GM18861 (cell line): ENCODE measurements around the gene UPK3A.

Experiments
- ATAC-seq: cut with Tn5 transposase; IDR thresholded peaks from one replicate; pipeline ENCODE4 v1.9.1; 2021; ENCODE audit not compliant: unreplicated experiment

UPK3A gene

GRCh38 chr22:45308391-45308956, 23.7 kb downstream of the UPK3A start:
- no peak for ATAC-seq

- no peak for ATAC-seq
Measured at GRCh38 chr22:45308957-45309421, 24.2 kb downstream of the UPK3A start.

DNA sequence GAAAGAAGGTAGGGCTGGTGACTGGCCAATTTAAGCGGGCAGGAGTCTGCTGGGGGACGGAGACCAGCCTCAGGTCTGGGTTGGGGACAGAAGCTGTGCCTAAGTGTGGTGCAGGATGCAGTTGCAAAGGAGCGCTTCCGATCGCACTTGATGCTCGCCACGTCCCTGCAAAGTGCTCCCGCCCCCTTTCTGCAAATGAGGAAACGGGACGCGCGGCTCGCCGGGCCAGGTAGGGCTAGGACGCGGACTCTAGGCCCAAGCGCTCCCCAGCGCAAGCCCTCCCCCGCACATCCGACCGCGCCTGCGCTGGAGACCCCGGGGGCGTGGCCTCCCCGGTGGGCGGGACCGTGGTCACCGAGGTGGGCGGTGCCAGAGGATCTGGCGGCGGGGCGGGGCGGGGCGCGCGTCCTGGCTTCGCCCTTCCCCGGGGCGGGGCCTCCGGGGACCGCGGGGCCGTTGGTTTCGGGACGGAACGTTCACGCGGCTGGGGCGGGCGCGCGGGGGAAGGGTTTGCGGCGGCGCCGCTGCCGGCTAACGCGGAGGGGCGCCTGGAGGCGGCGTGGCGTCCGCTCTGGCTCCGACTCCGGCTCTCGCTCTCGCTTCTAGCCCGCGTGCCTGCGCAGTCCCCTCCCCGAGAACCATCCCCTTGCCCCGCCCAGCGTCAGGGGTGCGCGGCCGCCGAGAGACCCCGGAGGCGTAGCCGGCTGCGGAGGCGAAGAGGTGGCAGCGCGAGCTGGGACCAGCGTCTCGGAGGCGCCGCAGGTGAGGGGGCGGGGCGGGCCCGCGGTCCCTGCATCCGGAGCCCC, 24.9 kb downstream of the UPK3A start, which contains the start of gene FAM118A:
TSS of gene FAM118A (plus strand) at position 513 of the 806 bp plus-strand sequence. CDS start 12,446 bp downstream, outside the sequence.
- peak; percentile 61 for ATAC-seq

DNA sequence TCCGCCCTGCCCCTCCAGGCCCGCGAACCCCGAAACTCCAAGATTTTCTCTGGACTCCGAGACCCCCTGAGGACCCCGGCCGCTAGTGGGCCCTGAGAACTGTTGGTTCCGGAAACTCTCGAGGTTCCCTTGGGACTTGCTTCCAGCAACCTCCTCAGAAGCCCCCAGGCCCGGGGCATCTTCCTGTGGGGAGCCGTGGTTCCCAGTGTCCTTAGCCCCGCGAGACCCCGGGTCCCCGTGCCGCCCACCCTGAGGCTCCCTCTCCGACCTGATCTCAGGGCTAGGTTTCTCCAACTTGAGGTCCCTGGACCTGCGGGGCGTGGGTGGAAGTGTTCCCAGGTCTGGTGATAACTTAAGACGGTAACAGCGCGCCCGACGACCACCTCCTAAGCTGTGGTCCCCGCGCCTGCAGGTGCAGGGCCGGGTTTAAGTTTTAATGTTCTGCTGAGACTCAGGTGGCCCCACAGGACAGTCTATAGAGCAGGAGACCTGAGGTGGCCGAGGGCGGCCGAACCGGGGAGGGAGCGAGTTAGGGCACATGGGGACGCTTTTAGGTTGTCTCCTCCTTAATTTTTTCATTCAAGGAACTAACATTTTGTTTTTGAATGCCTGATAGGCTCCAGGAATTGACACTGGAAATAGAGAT, 25.7 kb downstream of the UPK3A start:
- ATAC-seq: no peak

- ATAC-seq: no peak
Measured at GRCh38 chr22:45310977-45311531, 26.3 kb downstream of the UPK3A start.

DNA sequence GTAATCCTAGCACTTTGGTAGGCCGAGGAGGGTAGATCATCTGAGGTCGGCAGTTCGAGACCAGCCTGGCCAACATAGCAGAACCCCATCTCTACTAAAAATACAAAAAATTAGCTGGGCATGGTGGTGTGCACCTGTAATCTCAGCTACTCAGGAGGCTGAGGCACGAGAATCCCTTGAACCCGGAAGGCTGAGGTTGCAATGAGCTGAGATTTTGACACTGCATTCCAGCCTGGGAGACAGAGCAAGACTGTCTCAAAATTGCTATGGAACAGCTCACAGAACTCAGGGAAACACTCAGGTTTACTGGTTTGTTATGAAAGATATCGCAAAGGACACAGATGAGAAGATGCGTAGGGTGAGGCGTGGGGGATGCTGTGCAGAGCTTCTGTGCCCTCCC, 27.7 kb downstream of the UPK3A start:
- ATAC-seq: no peak

DNA sequence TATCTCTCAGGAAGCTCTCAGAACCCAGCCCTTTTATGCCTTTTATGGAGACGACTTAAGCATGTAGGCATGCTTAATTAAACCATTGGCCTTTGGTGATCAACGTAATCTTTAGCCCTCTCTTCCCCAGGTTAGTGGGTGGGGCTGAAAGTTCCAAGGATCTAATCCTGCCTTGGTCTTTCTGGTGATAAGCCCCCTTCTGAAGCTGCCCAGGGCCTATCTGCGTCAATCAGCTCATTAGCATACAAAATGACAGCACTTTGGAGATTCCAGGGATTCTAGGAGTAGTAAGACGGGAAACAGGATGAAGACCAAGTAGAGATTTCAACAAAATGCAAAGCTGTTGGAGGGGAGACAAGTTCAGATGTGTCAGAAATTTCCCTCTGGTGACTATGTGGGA, 28.1 kb downstream of the UPK3A start:
- no peak for ATAC-seq

DNA sequence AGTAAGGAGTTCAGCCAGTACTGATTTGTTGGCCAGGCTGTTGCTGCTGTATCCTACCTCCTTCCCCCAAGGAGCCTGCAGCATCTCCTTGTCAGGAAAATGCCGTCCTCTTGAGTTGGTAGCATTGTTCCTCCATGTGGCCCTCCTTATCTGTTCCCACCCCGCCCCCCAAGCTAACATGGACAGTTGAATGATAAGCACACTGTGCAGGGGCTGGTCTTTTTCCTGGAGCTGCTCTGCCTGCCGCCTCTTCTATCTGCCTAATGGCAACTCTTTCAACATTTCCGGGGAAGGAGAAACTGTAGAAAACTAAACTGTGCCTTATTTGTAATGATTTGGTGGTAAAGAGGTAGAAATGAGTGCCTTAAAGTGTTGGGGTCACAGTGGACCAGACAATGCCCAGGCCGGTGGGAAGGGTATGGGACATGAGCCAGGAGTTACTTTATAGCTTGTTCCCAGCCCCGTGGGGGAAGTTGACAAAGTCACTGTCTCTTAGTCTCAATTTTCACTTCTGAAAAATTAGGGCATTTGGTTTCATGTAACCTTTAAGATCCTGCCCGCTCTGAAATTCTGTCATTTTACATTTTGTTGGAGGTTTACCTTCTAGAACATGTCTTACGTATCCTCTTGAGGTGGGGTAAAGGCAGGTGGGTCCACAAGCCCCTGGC, 29.4 kb downstream of the UPK3A start:
- no peak for ATAC-seq

GRCh38 chr22:45314786-45315185, 30.0 kb downstream of the UPK3A start:
- ATAC-seq: no peak

GRCh38 chr22:45316796-45317526, 32.2 kb downstream of the UPK3A start:
- no peak for ATAC-seq

- ATAC-seq: no peak
Measured at GRCh38 chr22:45317551-45318167, 32.9 kb downstream of the UPK3A start.

- ATAC-seq: peak; percentile 59
Measured at GRCh38 chr22:45318168-45318557, 33.4 kb downstream of the UPK3A start.

DNA sequence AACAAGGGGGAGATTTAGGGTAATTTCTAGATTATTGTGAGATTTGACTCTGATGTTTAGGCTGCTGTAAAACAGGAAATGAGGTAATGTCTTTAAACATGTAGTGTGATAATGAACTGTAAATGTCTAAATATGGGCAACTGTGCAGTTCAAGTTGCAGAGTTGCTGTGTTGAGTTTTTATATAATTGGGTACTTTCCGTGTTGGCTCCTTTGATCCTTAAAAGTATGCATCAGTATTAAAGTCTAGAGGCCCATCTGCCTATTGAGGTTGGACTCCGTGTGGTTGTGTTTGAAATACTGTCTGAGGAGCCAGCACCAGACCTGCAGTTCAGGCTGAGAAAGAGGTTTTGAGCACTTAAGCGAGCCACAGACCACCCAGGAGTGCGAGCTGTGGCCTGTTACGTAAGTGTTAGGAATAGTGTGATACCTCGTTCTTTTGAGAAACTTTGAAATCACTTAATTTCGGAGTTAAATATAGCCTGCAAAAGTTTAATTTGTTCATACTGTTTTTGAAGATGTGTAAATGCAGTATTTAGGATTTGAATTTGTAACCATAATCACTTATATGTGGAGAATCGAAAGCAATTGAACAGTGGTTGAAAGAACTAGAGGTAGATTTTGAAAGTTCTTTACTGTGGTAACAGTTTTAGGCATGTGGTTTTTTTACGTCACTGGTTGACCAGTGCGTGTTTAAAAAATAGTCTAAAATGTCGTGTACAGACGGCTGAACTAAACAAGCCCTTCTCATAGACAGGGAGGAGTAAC, 34.0 kb downstream of the UPK3A start:
- ATAC-seq: peak; percentile 31

- no peak for ATAC-seq
Measured at GRCh38 chr22:45319324-45319685, 34.6 kb downstream of the UPK3A start.

DNA sequence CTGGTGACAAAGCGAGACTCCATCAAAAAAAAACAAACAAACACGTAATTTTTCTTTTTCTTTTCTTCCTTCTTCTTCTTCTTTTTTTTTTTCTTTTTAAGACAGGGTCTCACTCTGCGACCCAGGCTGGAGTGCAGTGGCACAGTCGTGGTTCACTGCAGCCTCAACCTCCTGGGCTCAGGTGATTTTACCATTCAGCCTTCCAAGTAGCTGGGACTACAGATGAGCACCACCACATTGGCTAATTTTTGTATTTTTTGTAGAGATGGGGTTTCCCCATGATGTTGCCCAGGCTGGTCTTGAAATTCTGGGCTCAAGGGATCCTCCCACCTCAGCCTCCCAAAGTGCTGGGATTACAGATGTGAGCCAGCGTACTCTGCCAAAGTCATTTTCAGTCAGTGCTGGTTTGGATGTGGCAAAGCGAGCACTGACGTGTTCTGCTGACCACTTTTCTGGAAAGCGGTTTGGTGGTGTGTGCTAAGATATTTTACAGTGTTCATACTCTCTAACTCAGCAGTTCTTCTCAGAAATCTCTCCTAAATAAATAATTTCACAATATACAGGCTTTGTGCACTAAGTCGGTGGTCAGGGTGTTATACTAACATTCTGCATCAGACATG, 35.7 kb downstream of the UPK3A start:
- no peak for ATAC-seq

DNA sequence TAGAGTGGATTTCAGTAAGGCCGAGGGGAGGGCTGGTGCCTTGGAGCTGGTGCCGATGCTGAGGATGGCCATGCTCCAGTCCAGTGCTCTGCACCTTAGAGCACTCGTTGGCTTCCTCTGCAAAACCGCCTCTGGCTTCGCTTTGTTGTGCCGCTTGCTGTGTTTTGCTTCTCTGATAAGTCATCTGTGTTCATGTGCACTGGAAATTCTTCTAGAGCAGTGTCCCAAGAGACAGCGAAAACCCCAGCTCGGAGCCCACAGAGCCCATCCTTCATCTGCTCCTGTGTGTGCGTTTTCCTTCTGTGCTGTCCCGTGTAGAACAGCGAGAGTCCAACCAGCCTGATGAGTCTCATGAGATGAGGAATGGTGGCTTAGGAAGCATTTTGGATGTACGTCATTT, 37.1 kb downstream of the UPK3A start:
- ATAC-seq: no peak

DNA sequence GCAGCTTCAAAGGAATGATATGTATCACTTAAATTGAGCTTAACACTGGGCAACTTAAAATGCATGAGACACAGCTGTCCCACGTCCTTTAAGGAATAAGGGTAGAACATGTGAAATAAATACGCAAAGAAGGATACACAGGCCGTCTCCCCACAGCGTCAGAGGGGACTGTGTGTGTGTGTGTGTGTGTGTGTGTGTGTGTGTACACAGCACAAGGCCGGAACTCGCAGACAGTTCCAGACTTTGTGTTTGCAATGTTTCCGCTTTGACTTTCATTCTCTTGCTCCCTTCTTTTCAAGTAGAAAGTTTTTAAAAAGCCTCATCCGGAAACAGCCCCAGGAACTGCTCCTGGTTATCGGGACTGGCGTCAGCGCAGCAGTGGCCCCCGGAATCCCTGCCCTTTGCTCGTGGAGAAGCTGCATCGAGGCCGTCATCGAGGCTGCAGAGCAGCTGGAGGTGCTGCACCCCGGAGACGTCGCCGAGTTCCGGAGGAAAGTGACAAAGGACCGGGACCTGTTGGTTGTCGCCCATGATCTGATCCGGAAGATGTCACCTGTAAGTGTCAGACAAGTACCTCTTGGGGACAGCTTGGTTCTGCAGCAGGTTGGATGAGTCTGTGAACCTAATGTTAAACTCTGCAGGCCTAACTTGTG, 38.2 kb downstream of the UPK3A start:
- no peak for ATAC-seq

DNA sequence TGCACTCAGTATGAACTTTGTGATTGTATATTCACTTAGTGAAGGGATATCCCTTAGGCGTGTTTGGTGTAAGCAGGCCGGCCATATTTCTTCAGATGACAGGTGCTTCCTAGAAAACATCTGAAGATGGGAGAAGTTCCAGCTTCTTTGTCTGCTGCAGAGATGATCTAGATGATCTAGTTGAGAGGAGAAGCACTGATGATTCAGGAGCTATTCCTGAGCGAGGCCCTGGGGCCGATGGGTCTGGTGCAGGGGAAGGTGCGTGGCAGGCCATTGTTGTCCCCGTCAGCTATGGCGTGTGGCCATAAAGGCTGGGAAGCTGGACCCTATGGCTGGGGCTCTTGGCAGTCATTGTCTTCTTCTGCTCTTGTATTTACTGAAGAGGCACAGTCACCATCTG, 38.9 kb downstream of the UPK3A start:
- no peak for ATAC-seq
